ENCODE data around the gene CDK11B.

Gene CDK11B

DNA sequence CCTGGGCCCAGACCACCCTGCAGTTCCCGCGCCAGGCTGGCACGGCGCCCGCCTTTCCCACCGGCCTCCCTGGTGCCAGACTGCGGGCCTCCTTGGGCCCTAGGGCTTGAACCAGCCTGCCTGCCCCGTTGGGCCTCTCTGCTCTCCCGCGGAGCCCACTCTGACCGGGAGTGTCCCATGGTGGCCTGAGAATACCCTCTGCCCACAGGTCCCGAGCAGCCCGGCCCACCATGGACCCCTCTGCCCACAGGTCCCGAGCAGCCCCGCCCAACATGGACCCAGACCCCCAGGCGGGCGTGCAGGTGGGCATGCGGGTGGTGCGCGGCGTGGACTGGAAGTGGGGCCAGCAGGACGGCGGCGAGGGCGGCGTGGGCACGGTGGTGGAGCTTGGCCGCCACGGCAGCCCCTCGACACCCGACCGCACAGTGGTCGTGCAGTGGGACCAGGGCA, 35.6 kb downstream of the CDK11B start:
- TF ChIP-seq TAF1 (IDR thresholded peaks at IDR 0.05; ENCODE audit: borderline replicate concordance, insufficient read depth, low read length): no peak
- no peak for TF ChIP-seq SIN3A (IDR thresholded peaks at IDR 0.05; ENCODE audit: borderline replicate concordance, insufficient read depth, low read length)
- no peak for TF ChIP-seq POLR2AphosphoS5 (IDR thresholded peaks at IDR 0.05; ENCODE audit: low read depth, low read length)
- no peak for TF ChIP-seq FOXP2 (optimal IDR thresholded peaks at IDR 0.05; ENCODE audit: borderline replicate concordance, extremely low read depth, extremely low read length, insufficient read depth)
- no peak for TF ChIP-seq REST (IDR thresholded peaks at IDR 0.05; ENCODE audit: insufficient read depth in 1 of 2, low read depth in 2 of 2, low read length in 2 of 2)

- TF ChIP-seq POLR2AphosphoS5 (IDR thresholded peaks at IDR 0.05; ENCODE audit: low read depth, low read length) (no peak), TAF1 (IDR thresholded peaks at IDR 0.05; ENCODE audit: borderline replicate concordance, insufficient read depth, low read length) (no peak), FOXP2 (optimal IDR thresholded peaks at IDR 0.05; ENCODE audit: borderline replicate concordance, extremely low read depth, extremely low read length, insufficient read depth) (no peak), REST (IDR thresholded peaks at IDR 0.05; ENCODE audit: insufficient read depth in 1 of 2, low read depth in 2 of 2, low read length in 2 of 2) (no peak), SIN3A (IDR thresholded peaks at IDR 0.05; ENCODE audit: borderline replicate concordance, insufficient read depth, low read length) (no peak)
Measured at GRCh38 chr1:1622788-1623094, 36.1 kb downstream of the CDK11B start.

GRCh38 chr1:1622010-1622787, 36.6 kb downstream of the CDK11B start:
- no peak for TF ChIP-seq SIN3A (IDR thresholded peaks at IDR 0.05; ENCODE audit: borderline replicate concordance, insufficient read depth, low read length)
- TF ChIP-seq FOXP2 (optimal IDR thresholded peaks at IDR 0.05; ENCODE audit: borderline replicate concordance, extremely low read depth, extremely low read length, insufficient read depth): no peak
- no peak for TF ChIP-seq REST (IDR thresholded peaks at IDR 0.05; ENCODE audit: insufficient read depth in 1 of 2, low read depth in 2 of 2, low read length in 2 of 2)
- no peak for TF ChIP-seq POLR2AphosphoS5 (IDR thresholded peaks at IDR 0.05; ENCODE audit: low read depth, low read length)
- TF ChIP-seq TAF1 (IDR thresholded peaks at IDR 0.05; ENCODE audit: borderline replicate concordance, insufficient read depth, low read length): no peak

GRCh38 chr1:1621173-1622009, 37.4 kb downstream of the CDK11B start:
- no peak for TF ChIP-seq POLR2AphosphoS5 (IDR thresholded peaks at IDR 0.05; ENCODE audit: low read depth, low read length)
- no peak for TF ChIP-seq REST (IDR thresholded peaks at IDR 0.05; ENCODE audit: insufficient read depth in 1 of 2, low read depth in 2 of 2, low read length in 2 of 2)
- no peak for TF ChIP-seq SIN3A (IDR thresholded peaks at IDR 0.05; ENCODE audit: borderline replicate concordance, insufficient read depth, low read length)
- TF ChIP-seq FOXP2 (optimal IDR thresholded peaks at IDR 0.05; ENCODE audit: borderline replicate concordance, extremely low read depth, extremely low read length, insufficient read depth): no peak
- TF ChIP-seq TAF1 (IDR thresholded peaks at IDR 0.05; ENCODE audit: borderline replicate concordance, insufficient read depth, low read length): no peak

Measured in PFSK-1 (cell line).